GOT3 (cell line): ENCODE results near the gene NEURL4.
"Not testable (repeated sequence)": the region's sequence is repeated elsewhere in the genome, so short reads cannot be mapped to it uniquely, and the experiment has no call there.

ENCODE experiments used
- DNase-seq: peaks from one replicate; lab custom pipeline; 2025; ENCODE audit warnings: mixed read lengths; lab: John Stamatoyannopoulos, UW

NEURL4 gene

GRCh38 chr17:7347630-7348477, 18.7 kb upstream of the NEURL4 start:
- DNase-seq, result no peak

- DNase-seq, result no peak
Observed at GRCh38 chr17:7346761-7347614, 17.9 kb upstream of the NEURL4 start.

GRCh38 chr17:7343250-7343649, 14.1 kb upstream of the NEURL4 start:
- DNase-seq, result no peak

- DNase-seq, result no peak
Observed at GRCh38 chr17:7341842-7342241, 12.7 kb upstream of the NEURL4 start.

- DNase-seq, result no peak
Observed at GRCh38 chr17:7340179-7340578, 11.0 kb upstream of the NEURL4 start.

- not testable (repeated sequence) for DNase-seq
Observed at GRCh38 chr17:7337600-7337999, 8.5 kb upstream of the NEURL4 start.

- DNase-seq, result no peak
Observed at GRCh38 chr17:7336240-7337175, 7.4 kb upstream of the NEURL4 start, which contains the start of gene ACAP1. Gene ACAP1, plus strand, starts transcription at chr17:7336529. Its CDS starts 206 bp downstream, at chr17:7336735.

GRCh38 chr17:7335765-7336164, 6.6 kb upstream of the NEURL4 start:
- DNase-seq, result not testable (repeated sequence)

GRCh38 chr17:7334938-7335538, 5.9 kb upstream of the NEURL4 start:
- DNase-seq, result no peak

- DNase-seq, result not testable (repeated sequence)
Observed at GRCh38 chr17:7332600-7333069, 3.5 kb upstream of the NEURL4 start.

- no peak for DNase-seq
Observed at GRCh38 chr17:7332111-7332510, 3.0 kb upstream of the NEURL4 start.

GRCh38 chr17:7330638-7331015, 1.5 kb upstream of the NEURL4 start:
- DNase-seq, result no peak

GRCh38 chr17:7329997-7330637, 982 bp upstream of the NEURL4 start:
- peak; percentile 64 for DNase-seq

GRCh38 chr17:7329374-7329996, 350 bp upstream of the NEURL4 start:
- peak; percentile 88 for DNase-seq

GRCh38 chr17:7328009-7328408, 1.1 kb downstream of the NEURL4 start:
- no peak for DNase-seq

- no peak for DNase-seq
Observed at GRCh38 chr17:7327501-7327900, 1.6 kb downstream of the NEURL4 start.

GRCh38 chr17:7327056-7327455, 2.1 kb downstream of the NEURL4 start:
- DNase-seq, result no peak

- no peak for DNase-seq
Observed at GRCh38 chr17:7326186-7326585, 2.9 kb downstream of the NEURL4 start.

GRCh38 chr17:7325031-7325528, 4.1 kb downstream of the NEURL4 start:
- no peak for DNase-seq

- no peak for DNase-seq
Observed at GRCh38 chr17:7324438-7324779, 4.7 kb downstream of the NEURL4 start.
